A673 (cell line): ENCODE measurements around the gene KIAA0825. TPM values are rescaled to one million over a fixed set of nuclear protein-coding genes. Genes with fewer than 3 reads are reported as not detected.
A peak's percentile ranks its signal among the peaks of the same experiment; 100 is the strongest.
"Not testable (repeated sequence)": the region's sequence is repeated elsewhere in the genome, so short reads cannot be mapped to it uniquely, and the experiment has no call there.

ENCODE experiments used
- BruUV-seq: library from RNA; stranded (reverse); fragments of 400-500 nt; replicated peaks from 2 replicates; lab custom pipeline; 2021; lab: Mats Ljungman, UMichigan
- CTCF ChIA-PET: fragments of 300-600 bp; sonication (Branson Sonifier 250); formaldehyde crosslinking; loops from one replicate; lab custom pipeline; 2022; ENCODE audit warnings: antibody characterized with exemption; lab: Charles Lee
- POLR2A ChIA-PET: fragments of 300-600 bp; sonication (Branson Sonifier 250); formaldehyde crosslinking; loops from one replicate; lab custom pipeline; 2022; ENCODE audit warnings: antibody characterized with exemption; ENCODE audit not compliant: low non-redundant PET; lab: Charles Lee
- DNase-seq: peaks from one replicate; pipeline ENCODE4 v3.0.0-alpha.2; 2015; ENCODE audit warnings: low spot score
- H3K27ac ChIP-seq: fragments of 200-600 bp; sonication (generic); 2 replicates; pipeline ENCODE4 v1.5.1; 2016; ENCODE audit warnings: mixed run types, low read depth, mild to moderate bottlenecking, mixed read lengths, antibody characterized with exemption, low read length; ENCODE audit not compliant: poor library complexity, severe bottlenecking
- H3K27me3 ChIP-seq: fragments of 200-600 bp; sonication (generic); replicated peaks from 2 replicates; pipeline ENCODE4 v1.6.1; 2017; ENCODE audit warnings: mixed run types, low read depth, mild to moderate bottlenecking, mixed read lengths, antibody characterized with exemption, low read length; ENCODE audit not compliant: insufficient read depth, poor library complexity
- H3K36me3 ChIP-seq: fragments of 200-600 bp; sonication (generic); 2 replicates; pipeline ENCODE4 v1.6.1; 2016; ENCODE audit warnings: mixed run types, mild to moderate bottlenecking, mixed read lengths, antibody characterized with exemption, low read length; ENCODE audit not compliant: insufficient read depth, poor library complexity, severe bottlenecking
- H3K4me1 ChIP-seq: fragments of 200-600 bp; sonication (generic); 2 replicates; pipeline ENCODE4 v1.6.1; 2017; ENCODE audit warnings: mixed run types, mild to moderate bottlenecking, mixed read lengths, antibody characterized with exemption, low read length; ENCODE audit not compliant: insufficient read depth, poor library complexity, severe bottlenecking
- H3K4me3 ChIP-seq: fragments of 200-600 bp; sonication (generic); 2 replicates; pipeline ENCODE4 v1.5.1; 2016; ENCODE audit warnings: low read depth, mixed run types, mild to moderate bottlenecking, mixed read lengths, low read length; ENCODE audit not compliant: poor library complexity, severe bottlenecking
- H3K9me3 ChIP-seq: fragments of 200-600 bp; sonication (generic); 2 replicates; pipeline ENCODE4 v1.6.1; 2016; ENCODE audit warnings: mixed run types, low read depth, mild to moderate bottlenecking, mixed read lengths, antibody characterized with exemption, low read length; ENCODE audit not compliant: poor library complexity, severe bottlenecking
- EZH2 ChIP-seq: fragments of 200-600 bp; sonication (generic); IDR thresholded peaks from 2 replicates; pipeline ENCODE4 v1.6.1; 2017; ENCODE audit warnings: borderline replicate concordance, low read depth, mild to moderate bottlenecking, mixed read lengths, antibody characterized with exemption, low read length; ENCODE audit not compliant: poor library complexity, severe bottlenecking
- intact Hi-C: fragments of 100-400 bp; cut with micrococcal nuclease; formaldehyde crosslinking; loops from one replicate; pipeline ENCODE4 v1.10.0; 2022; ENCODE audit not compliant: unreplicated experiment
- total RNA-seq: library from RNA; stranded (reverse); gene quantifications from 2 replicates; pipeline ENCODE4 v1.2.3, GENCODE V29; 2021
- TF ChIP-seq, protein P1 (sequence below): fragments of 300-800, 200-600 bp; sonication (generic); conservative IDR thresholded peaks from 2 replicates; pipeline ENCODE4 v1.5.1; 2017; ENCODE audit warnings: low read depth, mild to moderate bottlenecking, antibody characterized with exemption, low read length, moderate library complexity, mixed read lengths

KIAA0825 gene
- total RNA-seq, 1 experiment from 2014 or later, result 1.2 TPM

DNA sequence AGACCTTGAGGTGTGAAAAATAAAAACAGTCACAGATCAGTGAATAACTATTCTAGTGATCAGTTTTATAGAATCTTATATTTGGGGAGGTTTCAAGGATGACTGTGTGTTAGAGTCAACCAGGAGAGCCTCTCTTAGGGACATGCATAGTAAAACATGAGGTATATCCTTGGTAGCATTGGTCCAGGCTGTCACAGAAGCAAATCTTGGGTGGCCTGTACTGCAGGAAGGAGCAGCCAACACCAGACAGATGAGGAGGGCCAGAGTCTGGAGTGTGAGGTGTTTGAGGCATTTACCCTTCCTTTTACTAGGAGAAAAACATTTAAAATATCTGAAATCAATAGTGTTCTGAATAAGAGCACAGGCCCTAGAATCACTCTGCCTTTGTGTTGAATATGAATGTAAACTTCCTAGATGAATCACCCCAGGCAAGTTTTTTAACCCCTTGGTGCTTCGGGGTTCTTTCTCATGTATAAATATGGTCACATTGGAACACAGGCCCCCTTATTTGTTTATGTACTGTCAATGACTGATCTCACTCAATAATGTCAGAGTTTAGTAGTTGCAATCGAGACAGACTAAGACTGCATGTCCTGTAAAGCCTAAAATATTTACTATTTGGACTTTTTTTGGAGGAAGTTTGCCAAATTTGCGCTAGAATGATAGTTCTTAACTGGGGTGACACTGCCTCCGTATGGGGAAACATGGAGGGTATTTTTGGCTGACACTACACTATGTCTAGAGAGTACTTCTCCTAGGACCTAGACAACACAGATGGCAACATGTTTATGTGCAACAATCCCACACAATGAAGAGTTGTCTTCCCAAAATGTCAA lies 460.5 kb downstream of the KIAA0825 start:
- CTCF ChIA-PET, result interaction anchor here (1.1 kb wide), 1 partner anchor 24 kb away, joined by 4 read pairs; no protein-coding TSS in a partner anchor
- H3K27ac ChIP-seq, result no peak overlapping the region

DNA sequence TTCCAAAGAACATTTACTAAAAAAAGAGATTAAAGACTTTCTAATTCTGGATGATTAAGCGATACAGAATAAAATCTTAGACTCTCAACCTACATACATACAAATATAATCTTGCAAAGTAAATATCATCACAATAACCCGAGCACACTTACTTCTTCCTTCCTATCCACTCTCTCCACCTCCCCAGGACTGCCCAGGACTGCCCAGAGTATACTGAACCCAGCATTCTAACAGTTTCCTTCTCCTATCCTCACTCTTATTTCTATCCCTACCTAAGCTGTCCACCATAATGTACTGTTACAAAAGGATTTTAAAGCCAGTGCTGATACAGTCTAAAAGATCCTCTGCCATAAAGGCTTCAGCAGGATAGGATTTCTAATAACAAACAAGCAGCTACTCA lies 463.7 kb downstream of the KIAA0825 start:
- H3K27ac ChIP-seq, result no peak overlapping the region
- BruUV-seq, result no TSS peak
- intact Hi-C loops, result no loop called here
- POLR2A ChIA-PET, result no interaction called here
- TF ChIP-seq, protein P1, sequence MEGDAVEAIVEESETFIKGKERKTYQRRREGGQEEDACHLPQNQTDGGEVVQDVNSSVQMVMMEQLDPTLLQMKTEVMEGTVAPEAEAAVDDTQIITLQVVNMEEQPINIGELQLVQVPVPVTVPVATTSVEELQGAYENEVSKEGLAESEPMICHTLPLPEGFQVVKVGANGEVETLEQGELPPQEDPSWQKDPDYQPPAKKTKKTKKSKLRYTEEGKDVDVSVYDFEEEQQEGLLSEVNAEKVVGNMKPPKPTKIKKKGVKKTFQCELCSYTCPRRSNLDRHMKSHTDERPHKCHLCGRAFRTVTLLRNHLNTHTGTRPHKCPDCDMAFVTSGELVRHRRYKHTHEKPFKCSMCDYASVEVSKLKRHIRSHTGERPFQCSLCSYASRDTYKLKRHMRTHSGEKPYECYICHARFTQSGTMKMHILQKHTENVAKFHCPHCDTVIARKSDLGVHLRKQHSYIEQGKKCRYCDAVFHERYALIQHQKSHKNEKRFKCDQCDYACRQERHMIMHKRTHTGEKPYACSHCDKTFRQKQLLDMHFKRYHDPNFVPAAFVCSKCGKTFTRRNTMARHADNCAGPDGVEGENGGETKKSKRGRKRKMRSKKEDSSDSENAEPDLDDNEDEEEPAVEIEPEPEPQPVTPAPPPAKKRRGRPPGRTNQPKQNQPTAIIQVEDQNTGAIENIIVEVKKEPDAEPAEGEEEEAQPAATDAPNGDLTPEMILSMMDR, result no peak
- no peak for TF ChIP-seq EZH2
- DNase-seq, result no peak
- CTCF ChIA-PET, result no interaction called here
- H3K4me1 ChIP-seq, result no peaks in the 10 kb centered on the region
- H3K4me3 ChIP-seq, result no peak overlapping the region
- H3K27me3 ChIP-seq, result no peaks in the 10 kb centered on the region
- no peaks in the 10 kb centered on the region for H3K36me3 ChIP-seq
- H3K9me3 ChIP-seq, result no peaks in the 10 kb centered on the region

More for the DNA sequence above, 460.5 kb downstream of the KIAA0825 start:
- Histone ChIP-seq H3K9me3 (no peaks in the 10 kb centered on the region), H3K4me1 (no peaks in the 10 kb centered on the region), H3K4me3 (no peak overlapping the region), H3K27me3 (no peaks in the 10 kb centered on the region), H3K36me3 (no peaks in the 10 kb centered on the region)
- no TSS peak for BruUV-seq
- POLR2A ChIA-PET, result no interaction called here
- TF ChIP-seq, protein P1, result no peak
- TF ChIP-seq EZH2, result no peak
- DNase-seq, result no peak
- intact Hi-C loops, result no loop called here

DNA sequence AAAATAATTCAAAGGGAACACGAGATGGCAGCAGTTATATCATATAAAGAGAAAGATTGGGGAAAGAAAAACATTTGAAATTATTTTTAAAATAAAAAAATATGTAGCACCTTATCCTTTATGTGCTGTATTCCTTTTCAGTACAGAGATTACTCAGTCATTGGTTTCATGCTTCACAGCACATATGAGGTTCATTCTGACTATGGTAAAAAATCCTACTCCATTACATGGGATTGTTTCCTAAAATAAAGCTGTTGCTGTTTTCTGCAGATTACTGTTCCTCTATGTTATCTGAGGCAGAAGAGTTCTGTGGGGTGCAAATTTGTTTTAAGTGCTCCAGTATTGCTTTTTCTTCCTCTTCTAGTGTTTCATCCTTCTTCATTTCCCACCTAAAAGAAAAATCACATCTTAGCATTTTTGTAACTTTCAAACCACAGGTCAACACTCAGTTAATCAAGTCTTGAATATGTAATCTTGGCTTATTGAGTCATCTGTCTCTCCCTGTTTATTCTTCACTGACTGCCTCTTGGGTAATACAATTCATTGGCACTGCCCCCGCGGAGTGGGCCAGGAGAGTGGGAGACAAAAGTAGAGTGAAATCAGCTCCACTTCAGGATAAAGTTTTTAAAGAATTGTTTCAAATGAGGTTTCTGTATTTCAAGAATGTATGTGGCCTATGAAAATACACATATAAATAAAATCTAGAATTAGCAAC lies 464.5 kb downstream of the KIAA0825 start:
- no TSS peak for BruUV-seq
- Histone ChIP-seq H3K27me3 (no peaks in the 10 kb centered on the region), H3K36me3 (no peaks in the 10 kb centered on the region), H3K4me1 (no peaks in the 10 kb centered on the region), H3K9me3 (no peaks in the 10 kb centered on the region), H3K27ac (no peak overlapping the region), H3K4me3 (no peak overlapping the region)
- ChIA-PET POLR2A (no interaction called here), CTCF (no interaction called here)
- TF ChIP-seq EZH2, result no peak
- TF ChIP-seq, protein P1, result no peak
- DNase-seq, result peak; percentile 9
- intact Hi-C loops, result no loop called here

DNA sequence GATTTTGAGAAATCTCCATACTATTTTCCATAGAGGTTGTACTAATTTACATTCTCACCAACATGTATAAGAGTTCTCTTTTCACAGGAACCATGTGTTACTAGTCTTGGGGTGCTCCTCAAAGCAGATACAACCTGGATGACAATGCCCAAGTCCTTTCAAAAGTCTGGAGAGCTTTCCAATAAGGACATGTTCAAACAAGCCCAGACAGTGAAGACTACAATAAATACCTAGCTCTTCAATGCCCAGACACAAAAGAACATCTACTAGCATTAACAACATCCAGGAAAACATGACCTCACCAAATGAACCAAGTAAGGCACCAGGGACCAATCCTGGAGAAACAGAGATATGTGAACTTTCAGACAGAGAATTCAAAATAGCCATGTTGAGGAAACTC lies 474.8 kb downstream of the KIAA0825 start:
- POLR2A ChIA-PET, H3K27me3 ChIP-seq, H3K4me3 ChIP-seq, H3K27ac ChIP-seq, DNase-seq, H3K4me1 ChIP-seq, H3K36me3 ChIP-seq, H3K9me3 ChIP-seq, intact Hi-C loops, CTCF ChIA-PET, BruUV-seq: not testable (repeated sequence)
